Fibroblast of pulmonary artery (primary cell): ENCODE measurements around the gene HPCAL1.

Experiments
- DNase-seq: peaks from one replicate; pipeline ENCODE4 v3.0.0-alpha.2; 2010; ENCODE audit warnings: low read depth
- H3K4me3 ChIP-seq: replicated peaks from 2 replicates; pipeline ENCODE4 v1.5.1; 2011; ENCODE audit warnings: low read depth, mild to moderate bottlenecking, control low read depth, low read length, moderate library complexity
- CTCF ChIP-seq: IDR thresholded peaks from 2 replicates; pipeline ENCODE4 v1.5.1; 2011; ENCODE audit warnings: mild to moderate bottlenecking, control low read depth, low read length, inconsistent platforms; ENCODE audit errors: missing control alignments

HPCAL1 gene

GRCh38 chr2:10393640-10393982, 90.9 kb downstream of the HPCAL1 start:
- no peak for TF ChIP-seq CTCF
- DNase-seq, result no peak
- H3K4me3 ChIP-seq, result no peak overlapping the region

- DNase-seq, result no peak
- no peak for TF ChIP-seq CTCF
- H3K4me3 ChIP-seq, result no peak overlapping the region
These were observed 93.2 kb downstream of the HPCAL1 start for GRCh38 chr2:10395893-10396292.

- no peak for DNase-seq
- H3K4me3 ChIP-seq, result no peak overlapping the region
- no peak for TF ChIP-seq CTCF
These were observed 93.8 kb downstream of the HPCAL1 start for GRCh38 chr2:10396464-10396863.

GRCh38 chr2:10397297-10397875, 94.7 kb downstream of the HPCAL1 start:
- TF ChIP-seq CTCF, result no peak
- no peak overlapping the region for H3K4me3 ChIP-seq
- no peak for DNase-seq

GRCh38 chr2:10397878-10398277, 95.2 kb downstream of the HPCAL1 start:
- no peak overlapping the region for H3K4me3 ChIP-seq
- TF ChIP-seq CTCF, result no peak
- no peak for DNase-seq

- no peak overlapping the region for H3K4me3 ChIP-seq
- no peak for TF ChIP-seq CTCF
- DNase-seq, result no peak
These were observed 95.8 kb downstream of the HPCAL1 start for GRCh38 chr2:10398496-10398895.

GRCh38 chr2:10399358-10399757, 96.7 kb downstream of the HPCAL1 start:
- no peak for DNase-seq
- no peak for TF ChIP-seq CTCF

More at GRCh38 chr2:10399358-10399757, 96.7 kb downstream of the HPCAL1 start:
- H3K4me3 ChIP-seq, result no peak overlapping the region
